GM12801 (cell line): ENCODE measurements around the gene GPBP1.

Experiments
- TF ChIP-seq, protein P1 (sequence below): IDR thresholded peaks from one replicate; pipeline ENCODE4 v1.5.1; 2011; ENCODE audit warnings: control low read depth; ENCODE audit not compliant: insufficient read length; ENCODE audit errors: extremely low read depth

The GPBP1 gene, protein sequence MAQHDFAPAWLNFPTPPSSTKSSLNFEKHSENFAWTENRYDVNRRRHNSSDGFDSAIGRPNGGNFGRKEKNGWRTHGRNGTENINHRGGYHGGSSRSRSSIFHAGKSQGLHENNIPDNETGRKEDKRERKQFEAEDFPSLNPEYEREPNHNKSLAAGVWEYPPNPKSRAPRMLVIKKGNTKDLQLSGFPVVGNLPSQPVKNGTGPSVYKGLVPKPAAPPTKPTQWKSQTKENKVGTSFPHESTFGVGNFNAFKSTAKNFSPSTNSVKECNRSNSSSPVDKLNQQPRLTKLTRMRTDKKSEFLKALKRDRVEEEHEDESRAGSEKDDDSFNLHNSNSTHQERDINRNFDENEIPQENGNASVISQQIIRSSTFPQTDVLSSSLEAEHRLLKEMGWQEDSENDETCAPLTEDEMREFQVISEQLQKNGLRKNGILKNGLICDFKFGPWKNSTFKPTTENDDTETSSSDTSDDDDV

DNA sequence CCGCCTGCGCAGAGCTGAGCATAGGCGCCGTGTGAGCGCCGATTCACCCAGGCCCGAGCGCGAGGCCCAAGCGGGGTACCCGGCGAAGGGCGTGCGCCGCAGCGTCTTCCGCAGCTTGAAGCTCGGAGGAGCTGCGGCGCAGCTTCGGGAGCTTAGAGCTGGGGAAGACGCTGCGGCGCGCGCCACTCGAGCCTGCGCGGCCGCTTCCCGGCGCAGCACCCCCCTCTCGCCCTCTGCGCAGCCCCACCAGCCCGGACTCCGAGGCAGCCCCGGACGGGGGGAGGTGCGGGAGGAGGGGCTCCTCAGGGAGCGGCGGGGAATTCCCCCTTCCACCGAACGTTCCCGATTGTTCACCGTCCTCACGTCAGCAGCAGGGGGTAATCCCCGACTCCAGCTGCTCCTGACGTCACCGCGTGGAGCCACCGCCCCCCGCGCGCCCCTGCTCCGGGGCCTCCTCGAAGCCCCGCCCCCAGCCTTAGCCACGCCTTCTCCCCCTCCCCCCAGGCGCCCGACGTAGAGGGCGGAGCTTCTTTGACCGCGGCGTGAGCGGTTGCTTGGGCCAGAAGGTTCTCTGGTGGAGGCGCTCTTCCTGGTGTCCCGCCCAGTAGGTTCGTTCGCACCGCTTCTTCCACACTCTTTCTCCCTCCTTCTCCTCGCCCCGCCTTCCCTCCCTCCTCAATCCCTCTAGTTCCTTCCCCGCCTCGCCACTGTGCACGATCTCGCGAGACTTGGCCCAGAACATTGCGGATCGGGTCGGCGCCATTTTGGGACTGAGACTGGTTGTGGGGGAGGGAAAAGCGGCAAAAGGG is at the start of gene GPBP1:
TSS of gene GPBP1 (plus strand) at position 741 of the 809 bp plus-strand sequence. CDS start 40,072 bp downstream, outside the sequence.
- TF ChIP-seq, protein P1, sequence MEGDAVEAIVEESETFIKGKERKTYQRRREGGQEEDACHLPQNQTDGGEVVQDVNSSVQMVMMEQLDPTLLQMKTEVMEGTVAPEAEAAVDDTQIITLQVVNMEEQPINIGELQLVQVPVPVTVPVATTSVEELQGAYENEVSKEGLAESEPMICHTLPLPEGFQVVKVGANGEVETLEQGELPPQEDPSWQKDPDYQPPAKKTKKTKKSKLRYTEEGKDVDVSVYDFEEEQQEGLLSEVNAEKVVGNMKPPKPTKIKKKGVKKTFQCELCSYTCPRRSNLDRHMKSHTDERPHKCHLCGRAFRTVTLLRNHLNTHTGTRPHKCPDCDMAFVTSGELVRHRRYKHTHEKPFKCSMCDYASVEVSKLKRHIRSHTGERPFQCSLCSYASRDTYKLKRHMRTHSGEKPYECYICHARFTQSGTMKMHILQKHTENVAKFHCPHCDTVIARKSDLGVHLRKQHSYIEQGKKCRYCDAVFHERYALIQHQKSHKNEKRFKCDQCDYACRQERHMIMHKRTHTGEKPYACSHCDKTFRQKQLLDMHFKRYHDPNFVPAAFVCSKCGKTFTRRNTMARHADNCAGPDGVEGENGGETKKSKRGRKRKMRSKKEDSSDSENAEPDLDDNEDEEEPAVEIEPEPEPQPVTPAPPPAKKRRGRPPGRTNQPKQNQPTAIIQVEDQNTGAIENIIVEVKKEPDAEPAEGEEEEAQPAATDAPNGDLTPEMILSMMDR, result no peak

DNA sequence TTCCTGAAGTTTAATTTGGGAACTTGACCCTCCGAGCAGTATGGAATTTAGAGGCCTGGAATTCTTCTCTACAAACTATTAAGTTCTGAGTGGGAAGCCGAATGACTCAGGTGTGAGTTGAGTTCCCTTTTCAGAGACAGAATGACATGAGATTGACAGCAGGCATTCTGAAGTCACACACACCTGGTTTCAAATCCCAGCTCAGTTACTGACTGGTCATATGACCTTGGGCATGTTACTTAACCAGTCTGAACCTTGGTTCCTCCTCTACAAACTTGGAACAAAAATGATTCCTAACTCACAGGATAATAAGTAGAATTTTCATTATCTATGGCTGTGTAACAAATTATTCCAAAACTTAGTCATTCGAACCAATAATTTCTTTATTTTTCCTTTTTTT is 45.5 kb upstream of the GPBP1 start:
- TF ChIP-seq, protein P1, result no peak

DNA sequence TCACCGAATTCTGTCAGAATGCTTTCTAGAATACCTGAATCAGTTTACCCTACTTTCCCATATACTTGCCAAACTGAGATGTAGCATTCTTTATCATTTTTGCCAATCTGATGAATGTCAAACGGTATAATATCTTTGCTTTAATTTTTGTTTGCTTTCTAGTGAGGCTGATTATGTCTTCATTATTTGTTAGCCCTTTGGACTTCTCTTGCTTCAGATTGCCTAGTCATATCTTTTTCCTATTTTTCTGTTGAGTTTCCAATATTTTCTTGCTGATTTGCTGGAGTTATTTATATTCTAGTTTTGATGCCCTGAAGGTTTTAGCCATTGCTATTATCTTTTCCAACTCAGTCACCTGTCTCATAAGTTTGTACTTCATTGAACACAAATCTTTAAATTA is 40.3 kb upstream of the GPBP1 start:
- TF ChIP-seq, protein P1, result no peak

DNA sequence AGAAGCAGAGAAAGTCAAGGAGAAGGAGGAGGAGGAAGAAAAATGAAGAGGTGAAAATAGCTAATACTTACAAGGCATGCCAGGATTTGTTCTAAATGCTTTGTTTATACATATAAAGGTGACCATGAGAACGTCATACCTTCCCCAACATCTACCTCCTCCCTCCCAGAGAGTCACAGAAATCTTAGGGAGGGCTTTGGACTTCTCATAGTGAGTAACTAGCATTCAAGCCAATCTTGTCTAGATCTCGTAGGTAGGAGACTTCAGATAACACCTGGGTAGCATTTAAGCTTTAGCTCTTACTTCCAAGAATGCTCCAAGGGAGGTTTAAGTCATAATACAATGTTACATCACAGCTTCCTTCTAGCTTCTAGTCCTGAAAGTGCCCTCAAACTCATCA is 36.5 kb upstream of the GPBP1 start:
- TF ChIP-seq, protein P1, result no peak

DNA sequence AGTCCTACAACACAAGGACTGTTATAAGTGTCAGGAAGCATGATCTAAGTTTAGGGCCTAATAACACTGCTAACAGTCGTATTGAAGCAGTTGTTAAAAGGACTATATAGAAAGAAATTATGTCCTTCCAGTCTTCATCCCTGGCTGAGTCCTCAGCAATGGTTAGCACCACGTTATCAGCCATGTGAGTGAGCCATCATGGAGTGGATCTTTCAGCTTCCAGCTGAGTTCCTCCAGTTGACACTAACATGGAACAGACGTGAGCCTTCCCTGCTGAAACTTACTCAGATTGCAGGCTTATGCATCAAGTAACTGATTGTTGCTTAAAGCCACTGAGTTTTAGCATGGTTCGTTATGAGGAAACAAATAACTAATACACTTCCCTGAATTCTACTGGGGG is 21.5 kb upstream of the GPBP1 start:
- TF ChIP-seq, protein P1, result no peak

DNA sequence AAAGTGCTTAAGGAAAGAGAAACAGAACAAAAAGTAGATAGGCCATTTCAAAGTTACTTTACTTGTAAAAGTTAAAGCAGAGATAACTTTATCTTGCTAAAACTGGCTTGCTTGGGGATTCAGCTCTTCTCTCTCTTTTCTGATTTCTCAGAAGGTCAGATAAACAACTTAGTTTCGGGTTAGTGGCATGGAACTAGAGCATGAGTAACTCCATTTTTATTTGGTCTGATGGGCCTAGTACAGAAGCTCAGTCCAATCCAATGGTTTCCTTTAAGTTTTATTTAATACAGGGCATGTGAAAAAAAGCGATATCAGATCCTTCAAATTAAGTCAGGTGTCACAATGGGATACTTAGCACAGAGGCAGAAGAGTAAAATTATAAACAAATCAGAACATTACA is 18.8 kb upstream of the GPBP1 start:
- TF ChIP-seq, protein P1, result no peak

DNA sequence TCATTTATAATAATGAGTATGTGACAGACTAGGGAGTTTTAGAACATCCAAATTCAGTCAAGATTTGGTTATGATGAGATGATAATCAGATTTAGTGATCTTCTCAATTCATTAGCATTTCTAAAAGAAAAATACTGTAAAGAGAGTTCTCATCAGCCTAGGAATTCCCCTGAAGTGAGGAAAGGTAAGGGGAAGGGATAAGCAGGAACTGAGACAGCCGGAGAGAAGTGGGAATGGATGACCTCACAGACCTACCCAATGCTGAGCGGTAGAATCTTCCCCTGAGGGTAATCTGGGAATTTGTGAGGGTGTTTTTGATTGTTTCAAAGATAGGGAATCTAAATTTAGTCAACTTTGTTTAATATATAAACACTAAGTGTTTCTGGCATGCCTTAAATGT is 16.7 kb upstream of the GPBP1 start:
- TF ChIP-seq, protein P1, result no peak
